CD4-positive, alpha-beta T cell (primary cell): Measurements from ENCODE around the gene SERPINI1. TPM values are rescaled to one million over a fixed set of nuclear protein-coding genes. Genes with fewer than 3 reads are reported as not detected.

ENCODE experiments used
- ATAC-seq: fragments of 200-7000 bp; cut with Tn5 transposase; one replicate; pipeline ENCODE4 v1.10.0; 2022; ENCODE audit warnings: mild to moderate bottlenecking; ENCODE audit not compliant: poor library complexity
- CTCF ChIA-PET: fragments of 350-600 bp; sonication (Branson Sonifier 250); formaldehyde crosslinking; loops from one replicate; lab custom pipeline; 2021; ENCODE audit warnings: antibody characterized with exemption, inconsistent platforms; lab: Charles Lee
- POLR2A ChIA-PET: fragments of 350-600 bp; sonication (Branson Sonifier 250); formaldehyde crosslinking; loops from one replicate; lab custom pipeline; 2021; ENCODE audit warnings: antibody characterized with exemption, inconsistent platforms; lab: Charles Lee
- DNase-seq, 14 experiments: peaks; one replicate each; pipeline ENCODE4 v3.0.0-alpha.2; 2013 to 2020; ENCODE audit warnings: mixed read lengths in 2 of 14
- H3K27ac ChIP-seq, 2 donors: one replicate each; pipeline versions ENCODE4 v1.5.1 to v1.7.0; 2013; ENCODE audit warnings: low read length in 2 of 2, low read depth in 1 of 2, mild to moderate bottlenecking in 1 of 2
- H3K27me3 ChIP-seq, 2 experiments: 1 replicate in 1 of 2; 2 replicates in 1 of 2; pipeline versions ENCODE4 v1.6.1 to v1.7.0; 2013; ENCODE audit warnings: low read length in 2 of 2, control low read depth in 1 of 2, mild to moderate bottlenecking in 1 of 2, moderate library complexity in 1 of 2; ENCODE audit not compliant: insufficient read depth in 2 of 2, control insufficient read depth in 1 of 2
- H3K36me3 ChIP-seq: one replicate; pipeline ENCODE4 v1.6.1; 2013; ENCODE audit warnings: low read length, control low read depth; ENCODE audit not compliant: insufficient read depth
- H3K4me1 ChIP-seq: one replicate; pipeline ENCODE4 v1.6.1; 2013; ENCODE audit warnings: low read length, control low read depth; ENCODE audit not compliant: insufficient read depth
- H3K4me3 ChIP-seq: one replicate; pipeline ENCODE4 v1.5.1; 2013; ENCODE audit warnings: mild to moderate bottlenecking, low read length, moderate library complexity
- H3K9me3 ChIP-seq, 2 experiments: 1 replicate in 1 of 2; 2 replicates in 1 of 2; pipeline versions ENCODE4 v1.6.1 to v1.7.0; 2013; ENCODE audit warnings: low read length in 2 of 2, mild to moderate bottlenecking in 2 of 2, control low read depth in 1 of 2, moderate library complexity in 1 of 2; ENCODE audit not compliant: control insufficient read depth in 1 of 2, insufficient read depth in 1 of 2
- H3K27ac Mint-ChIP-seq: one replicate; pipeline ENCODE4 v1.8.0; 2020; ENCODE audit warnings: mixed read lengths
- H3K27me3 Mint-ChIP-seq: one replicate; pipeline ENCODE4 v1.8.0; 2021; ENCODE audit warnings: mixed read lengths
- H3K36me3 Mint-ChIP-seq: one replicate; pipeline ENCODE4 v1.8.0; 2021; ENCODE audit warnings: low read depth, mixed read lengths
- H3K4me1 Mint-ChIP-seq: one replicate; pipeline ENCODE4 v1.8.0; 2021; ENCODE audit warnings: low read depth, mixed read lengths
- H3K4me3 Mint-ChIP-seq: one replicate; pipeline ENCODE4 v1.8.0; 2020; ENCODE audit warnings: mild to moderate bottlenecking, mixed read lengths
- H3K9me3 Mint-ChIP-seq: one replicate; pipeline ENCODE4 v1.8.0; 2020; ENCODE audit warnings: mixed read lengths
- intact Hi-C, 2 experiments: fragments of 100-400 bp; cut with DNase I in 1 of 2; cut with micrococcal nuclease in 1 of 2; formaldehyde crosslinking; loops; one replicate each; pipeline versions ENCODE4 v1.15.1 to v1.9.0; 2023 to 2025; cut with DNase I, micrococcal nuclease
- total RNA-seq, 174 experiments: library from RNA in 2 of 174; stranded (reverse) in 2 of 174; gene quantifications; one replicate each; pipeline ENCODE4 v1.2.3 and lab custom pipeline; 2021 to 2026
- TF ChIP-seq, protein P1 (sequence below): fragments of 200-600 bp; IDR thresholded peaks from one replicate; pipeline ENCODE4 v1.8.0; 2022; ENCODE audit warnings: antibody characterized with exemption, mild to moderate bottlenecking

SERPINI1 gene
- total RNA-seq, 2 experiments from 2014 or later = 0.64 to 0.66 TPM

- intact Hi-C loops = loop anchor here in 1 of 2 experiments (5.0 kb wide), 1 partner anchor 39 kb away; no protein-coding TSS in a partner anchor
- no peak overlapping the region for H3K27ac Mint-ChIP-seq
- no peak for DNase-seq
- peaks cover 36% of the 10 kb centered on the region for H3K4me1 Mint-ChIP-seq
- H3K4me3 ChIP-seq = no peak overlapping the region
- ChIA-PET POLR2A (no interaction called here), CTCF (no interaction called here)
- TF ChIP-seq, protein P1, sequence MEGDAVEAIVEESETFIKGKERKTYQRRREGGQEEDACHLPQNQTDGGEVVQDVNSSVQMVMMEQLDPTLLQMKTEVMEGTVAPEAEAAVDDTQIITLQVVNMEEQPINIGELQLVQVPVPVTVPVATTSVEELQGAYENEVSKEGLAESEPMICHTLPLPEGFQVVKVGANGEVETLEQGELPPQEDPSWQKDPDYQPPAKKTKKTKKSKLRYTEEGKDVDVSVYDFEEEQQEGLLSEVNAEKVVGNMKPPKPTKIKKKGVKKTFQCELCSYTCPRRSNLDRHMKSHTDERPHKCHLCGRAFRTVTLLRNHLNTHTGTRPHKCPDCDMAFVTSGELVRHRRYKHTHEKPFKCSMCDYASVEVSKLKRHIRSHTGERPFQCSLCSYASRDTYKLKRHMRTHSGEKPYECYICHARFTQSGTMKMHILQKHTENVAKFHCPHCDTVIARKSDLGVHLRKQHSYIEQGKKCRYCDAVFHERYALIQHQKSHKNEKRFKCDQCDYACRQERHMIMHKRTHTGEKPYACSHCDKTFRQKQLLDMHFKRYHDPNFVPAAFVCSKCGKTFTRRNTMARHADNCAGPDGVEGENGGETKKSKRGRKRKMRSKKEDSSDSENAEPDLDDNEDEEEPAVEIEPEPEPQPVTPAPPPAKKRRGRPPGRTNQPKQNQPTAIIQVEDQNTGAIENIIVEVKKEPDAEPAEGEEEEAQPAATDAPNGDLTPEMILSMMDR = no peak
- H3K27me3 Mint-ChIP-seq = no peaks in the 10 kb centered on the region
- no peak overlapping the region for H3K27ac ChIP-seq
- no peak overlapping the region for H3K4me3 Mint-ChIP-seq
- peaks cover 6% of the 10 kb centered on the region for H3K36me3 Mint-ChIP-seq
- no peaks in the 10 kb centered on the region for H3K9me3 Mint-ChIP-seq
- H3K36me3 ChIP-seq = no peaks in the 10 kb centered on the region
- H3K9me3 ChIP-seq = no peaks in the 10 kb centered on the region
- H3K27me3 ChIP-seq = no peaks in the 10 kb centered on the region
- peaks cover 7% of the 10 kb centered on the region for H3K4me1 ChIP-seq
- no peak for ATAC-seq
Measured at GRCh38 chr3:167731393-167731792, 4.1 kb upstream of the SERPINI1 start.

DNA sequence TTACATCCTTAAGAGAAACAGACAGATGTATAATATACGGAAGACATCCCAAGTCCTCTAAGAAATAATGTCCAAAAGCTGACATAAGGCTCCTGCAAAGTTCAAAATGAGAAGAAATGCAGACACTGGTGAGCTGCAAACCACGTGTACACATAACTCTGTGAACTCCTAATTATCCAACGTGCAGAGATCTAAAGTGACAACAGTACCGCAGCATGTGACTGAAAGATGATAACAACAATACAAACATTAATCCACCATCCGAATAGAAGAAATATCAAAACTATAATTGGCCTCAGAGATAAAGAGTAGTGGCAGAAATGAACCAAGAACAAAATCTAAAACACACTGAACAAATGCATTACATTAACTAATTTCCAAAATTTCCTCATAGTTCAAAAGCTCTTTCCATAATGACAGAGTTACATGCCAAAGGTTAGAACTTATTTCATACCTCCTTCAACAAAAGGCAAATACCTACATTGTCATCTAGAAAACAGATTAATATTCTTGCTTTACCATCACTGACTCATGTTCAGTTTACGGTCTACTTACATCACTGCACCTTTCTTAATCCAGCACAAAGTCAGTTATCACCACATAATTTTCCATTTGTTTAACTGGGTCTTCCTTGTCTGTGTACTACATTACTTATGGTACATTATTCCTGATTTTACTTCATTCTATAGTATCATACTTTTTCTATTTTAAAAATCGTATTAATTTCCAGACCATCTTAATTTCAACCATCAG, 3.0 kb upstream of the SERPINI1 start:
- H3K4me1 ChIP-seq = peaks cover 7% of the 10 kb centered on the region
- POLR2A ChIA-PET = no interaction called here

DNA sequence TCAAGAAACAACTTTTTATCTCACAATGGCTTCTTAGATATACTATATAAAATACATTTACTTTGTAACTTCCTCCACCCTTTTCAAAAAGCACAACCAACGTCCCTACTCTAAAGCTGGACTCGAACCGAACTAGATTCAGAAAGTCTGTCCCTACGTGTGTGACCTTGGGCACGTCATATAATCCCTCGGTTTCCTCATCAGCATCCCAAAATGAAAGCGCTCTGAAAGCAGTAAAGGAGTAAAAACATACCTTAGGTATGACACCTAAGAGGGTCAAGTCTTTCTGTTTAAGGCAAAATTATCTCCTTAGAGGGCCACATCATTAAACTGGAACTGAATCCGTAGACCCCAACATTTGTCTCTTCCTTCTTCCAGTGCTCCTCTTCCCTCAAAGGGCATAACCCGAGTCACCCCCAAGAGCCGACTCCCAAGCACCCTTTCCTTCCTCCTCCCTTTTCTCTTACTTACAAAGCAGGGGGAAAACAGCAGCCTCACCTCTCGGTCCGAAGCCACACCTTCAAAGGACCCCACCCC, 1.5 kb upstream of the SERPINI1 start:
- Mint-ChIP-seq H3K4me1 (peaks cover 23% of the 10 kb centered on the region), H3K9me3 (no peaks in the 10 kb centered on the region), H3K36me3 (peaks cover 6% of the 10 kb centered on the region), H3K27me3 (no peaks in the 10 kb centered on the region), H3K27ac (no peak overlapping the region), H3K4me3 (no peak overlapping the region)
- intact Hi-C loops = loop anchor here in 1 of 2 experiments (2.0 to 5.0 kb wide), 2 partner anchors 42 to 353 kb away; partner anchors contain the start of gene ZBBX
- TF ChIP-seq, protein P1 = no peak
- H3K27me3 ChIP-seq = no peaks in the 10 kb centered on the region
- CTCF ChIA-PET = no interaction called here
- peak overlapping the region; percentile 77 to 80 for H3K27ac ChIP-seq
- no peaks in the 10 kb centered on the region for H3K9me3 ChIP-seq
- ATAC-seq (no peak), DNase-seq (peak in 1 of 14 experiments; percentile 48)
- peaks cover 7% of the 10 kb centered on the region for H3K4me1 ChIP-seq
- POLR2A ChIA-PET = interaction anchor here (0.6 to 1.4 kb wide), 2 partner anchors 8 to 360 kb away, joined by 3 to 4 read pairs; no protein-coding TSS in a partner anchor
- H3K4me3 ChIP-seq = peak overlapping the region; percentile 80
- H3K36me3 ChIP-seq = no peaks in the 10 kb centered on the region

More for the DNA sequence above, 3.0 kb upstream of the SERPINI1 start:
- ATAC-seq (no peak), DNase-seq (no peak)
- no peak overlapping the region for H3K4me3 Mint-ChIP-seq
- H3K27me3 Mint-ChIP-seq = no peaks in the 10 kb centered on the region
- TF ChIP-seq, protein P1 = no peak
- CTCF ChIA-PET = no interaction called here
- Histone ChIP-seq H3K4me3 (no peak overlapping the region), H3K27me3 (no peaks in the 10 kb centered on the region), H3K36me3 (no peaks in the 10 kb centered on the region), H3K27ac (no peak overlapping the region), H3K9me3 (no peaks in the 10 kb centered on the region)
- peak overlapping the region; percentile 13 for H3K27ac Mint-ChIP-seq
- H3K9me3 Mint-ChIP-seq = no peaks in the 10 kb centered on the region
- intact Hi-C loops = loop anchor here in 1 of 2 experiments (5.0 kb wide), 1 partner anchor 40 kb away; no protein-coding TSS in a partner anchor
- peaks cover 31% of the 10 kb centered on the region for H3K4me1 Mint-ChIP-seq
- H3K36me3 Mint-ChIP-seq = peaks cover 6% of the 10 kb centered on the region
